ENCODE measurements around the gene EPN3. TPM values are rescaled to one million over a fixed set of nuclear protein-coding genes. Genes with fewer than 3 reads are reported as not detected.

Gene EPN3
- polyA plus RNA-seq, 1 donor (not counting 4 experiments of a cell fraction or from before 2014, with no cell fraction given), result 66.7 TPM

DNA sequence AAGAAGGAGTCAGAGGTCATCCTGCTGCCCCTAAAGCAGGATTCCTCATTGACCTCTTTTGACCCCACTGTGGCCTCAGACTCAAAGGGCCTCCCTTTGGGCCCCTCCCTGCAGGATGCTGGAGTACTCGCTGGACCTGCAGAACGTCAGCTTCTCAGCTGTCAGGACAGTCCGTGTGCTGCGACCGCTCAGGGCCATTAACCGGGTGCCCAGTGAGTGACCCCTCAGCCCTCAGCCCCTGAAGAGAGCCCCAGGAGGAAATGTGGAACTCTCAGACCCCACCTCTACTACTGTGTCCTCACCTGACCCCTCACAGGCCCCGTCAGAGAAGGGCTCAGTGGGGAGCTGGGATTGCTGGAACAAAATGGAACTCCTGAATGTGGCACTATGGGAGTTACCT lies 37.1 kb downstream of the EPN3 start:
- no peaks in the 10 kb centered on the region for H3K9me3 ChIP-seq (ENCODE audit: control insufficient read depth, low read depth, low read length)
- no peaks in the 10 kb centered on the region for H3K36me3 ChIP-seq (ENCODE audit: control insufficient read depth in 2 of 2, extremely low read depth in 1 of 2, insufficient read depth in 2 of 2, low read length in 2 of 2)
- H3K4me2 ChIP-seq (ENCODE audit: control insufficient read depth, extremely low read depth, insufficient read depth, low read depth, low read length), result no peak overlapping the region
- H2AFZ ChIP-seq (ENCODE audit: control insufficient read depth, low read length), result no peak overlapping the region
- dilution Hi-C loops (cut with MboI; ENCODE audit: extremely low pct_ligation_motif_present, low sequenced_read_pairs), result no loop called here
- no peaks in the 10 kb centered on the region for H3K79me2 ChIP-seq (ENCODE audit: control insufficient read depth, insufficient read depth, low read length)
- H3K9ac ChIP-seq (ENCODE audit: control insufficient read depth, extremely low read depth, insufficient read depth, low read length), result no peak overlapping the region
- TF ChIP-seq, protein P1, sequence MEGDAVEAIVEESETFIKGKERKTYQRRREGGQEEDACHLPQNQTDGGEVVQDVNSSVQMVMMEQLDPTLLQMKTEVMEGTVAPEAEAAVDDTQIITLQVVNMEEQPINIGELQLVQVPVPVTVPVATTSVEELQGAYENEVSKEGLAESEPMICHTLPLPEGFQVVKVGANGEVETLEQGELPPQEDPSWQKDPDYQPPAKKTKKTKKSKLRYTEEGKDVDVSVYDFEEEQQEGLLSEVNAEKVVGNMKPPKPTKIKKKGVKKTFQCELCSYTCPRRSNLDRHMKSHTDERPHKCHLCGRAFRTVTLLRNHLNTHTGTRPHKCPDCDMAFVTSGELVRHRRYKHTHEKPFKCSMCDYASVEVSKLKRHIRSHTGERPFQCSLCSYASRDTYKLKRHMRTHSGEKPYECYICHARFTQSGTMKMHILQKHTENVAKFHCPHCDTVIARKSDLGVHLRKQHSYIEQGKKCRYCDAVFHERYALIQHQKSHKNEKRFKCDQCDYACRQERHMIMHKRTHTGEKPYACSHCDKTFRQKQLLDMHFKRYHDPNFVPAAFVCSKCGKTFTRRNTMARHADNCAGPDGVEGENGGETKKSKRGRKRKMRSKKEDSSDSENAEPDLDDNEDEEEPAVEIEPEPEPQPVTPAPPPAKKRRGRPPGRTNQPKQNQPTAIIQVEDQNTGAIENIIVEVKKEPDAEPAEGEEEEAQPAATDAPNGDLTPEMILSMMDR (optimal IDR thresholded peaks at IDR 0.05 in 1 of 3, IDR thresholded peaks at IDR 0.05 in 1 of 3, conservative IDR thresholded peaks at IDR 0.05 in 1 of 3; ENCODE audit: extremely low read depth in 1 of 3, insufficient read depth in 2 of 3, low read length in 3 of 3), result no peak
- H3K27me3 ChIP-seq (ENCODE audit: control insufficient read depth, extremely low read depth, insufficient read depth, low read length), result peaks cover 20% of the 10 kb centered on the region
- no peaks in the 10 kb centered on the region for H3K9me1 ChIP-seq (ENCODE audit: control insufficient read depth, extremely low read depth, insufficient read depth, low read length)
- H3K4me3 ChIP-seq (ENCODE audit: control insufficient read depth in 2 of 3, extremely low read depth in 1 of 3, insufficient read depth in 2 of 3, low read depth in 1 of 3, low read length in 3 of 3), result no peak overlapping the region
- FAIRE-seq (no peak), DNase-seq (ENCODE audit: low read depth, low spot score) (no peak)
- H3K4me1 ChIP-seq (ENCODE audit: control insufficient read depth, extremely low read depth, insufficient read depth, low read length), result peaks cover 1% of the 10 kb centered on the region
- no peak overlapping the region for H3K27ac ChIP-seq (ENCODE audit: control insufficient read depth, insufficient read depth, low read length)
- no peaks in the 10 kb centered on the region for H4K20me1 ChIP-seq (ENCODE audit: control insufficient read depth, extremely low read depth, insufficient read depth, low read length)

DNA sequence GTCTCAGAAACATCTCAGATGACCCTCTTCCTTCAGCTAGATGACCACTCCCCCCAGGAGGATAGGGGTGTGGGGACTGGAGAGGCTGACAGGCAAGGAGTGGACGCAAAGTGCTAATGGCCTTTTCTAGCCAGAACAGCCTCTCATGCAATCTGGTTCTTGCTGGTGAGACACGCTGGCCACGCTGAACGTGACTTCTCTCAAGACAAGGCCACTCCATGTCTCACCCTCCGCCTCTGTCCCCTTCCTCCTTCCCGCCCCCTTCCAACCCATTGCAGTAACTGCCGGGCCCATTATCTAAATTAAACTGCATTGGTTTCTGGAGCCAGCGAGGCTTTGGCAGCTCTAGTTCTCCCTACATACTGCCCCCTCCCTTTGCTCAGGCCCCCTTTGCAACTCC lies 37.5 kb downstream of the EPN3 start:
- Histone ChIP-seq H2AFZ (ENCODE audit: control insufficient read depth, low read length) (no peak overlapping the region), H3K79me2 (ENCODE audit: control insufficient read depth, insufficient read depth, low read length) (no peaks in the 10 kb centered on the region), H3K4me1 (ENCODE audit: control insufficient read depth, extremely low read depth, insufficient read depth, low read length) (no peaks in the 10 kb centered on the region), H3K4me3 (ENCODE audit: control insufficient read depth in 2 of 3, extremely low read depth in 1 of 3, insufficient read depth in 2 of 3, low read depth in 1 of 3, low read length in 3 of 3) (no peak overlapping the region), H3K9me3 (ENCODE audit: control insufficient read depth, low read depth, low read length) (no peaks in the 10 kb centered on the region), H4K20me1 (ENCODE audit: control insufficient read depth, extremely low read depth, insufficient read depth, low read length) (no peaks in the 10 kb centered on the region), H3K4me2 (ENCODE audit: control insufficient read depth, extremely low read depth, insufficient read depth, low read depth, low read length) (no peak overlapping the region), H3K36me3 (ENCODE audit: control insufficient read depth in 2 of 2, extremely low read depth in 1 of 2, insufficient read depth in 2 of 2, low read length in 2 of 2) (no peaks in the 10 kb centered on the region), H3K9ac (ENCODE audit: control insufficient read depth, extremely low read depth, insufficient read depth, low read length) (no peak overlapping the region), H3K27me3 (ENCODE audit: control insufficient read depth, extremely low read depth, insufficient read depth, low read length) (peaks cover 18% of the 10 kb centered on the region), H3K9me1 (ENCODE audit: control insufficient read depth, extremely low read depth, insufficient read depth, low read length) (no peaks in the 10 kb centered on the region), H3K27ac (ENCODE audit: control insufficient read depth, insufficient read depth, low read length) (no peak overlapping the region)
- DNase-seq (ENCODE audit: low read depth, low spot score) (no peak), FAIRE-seq (no peak)
- dilution Hi-C loops (cut with MboI; ENCODE audit: extremely low pct_ligation_motif_present, low sequenced_read_pairs), result no loop called here
- TF ChIP-seq, protein P1 (optimal IDR thresholded peaks at IDR 0.05 in 1 of 3, IDR thresholded peaks at IDR 0.05 in 1 of 3, conservative IDR thresholded peaks at IDR 0.05 in 1 of 3; ENCODE audit: extremely low read depth in 1 of 3, insufficient read depth in 2 of 3, low read length in 3 of 3), result no peak
- no peak for TF ChIP-seq EZH2 (IDR thresholded peaks at IDR 0.05; ENCODE audit: low read length)

All from keratinocyte (primary cell).